GM18873 (cell line): ENCODE data around the gene CTNND2.

Experiments
- ATAC-seq: cut with Tn5 transposase; IDR thresholded peaks from one replicate; pipeline ENCODE4 v1.9.1; 2021; ENCODE audit warnings: mild to moderate bottlenecking, moderate library complexity, moderate number of reproducible peaks; ENCODE audit not compliant: unreplicated experiment, low FRiP score

CTNND2 gene

DNA sequence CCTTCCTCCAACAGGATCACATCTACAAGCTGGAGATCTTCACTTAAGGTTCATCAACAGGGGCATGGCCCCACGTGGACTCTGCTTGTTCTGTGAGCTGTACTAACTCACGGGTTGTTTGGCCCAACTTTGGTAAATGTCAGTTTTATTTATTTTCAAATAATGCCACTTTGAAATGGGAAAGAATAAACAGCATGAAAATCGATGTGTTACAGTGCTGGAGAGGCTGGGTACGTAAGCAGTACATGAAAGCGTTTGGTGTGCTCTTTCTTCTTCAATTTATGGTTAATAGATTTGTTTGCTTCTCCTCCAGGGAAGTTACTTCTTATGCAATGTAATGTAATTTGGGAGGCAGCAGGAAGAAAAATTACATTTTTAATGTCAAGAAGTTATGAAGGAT lies 753.3 kb downstream of the CTNND2 start:
- ATAC-seq = no peak

DNA sequence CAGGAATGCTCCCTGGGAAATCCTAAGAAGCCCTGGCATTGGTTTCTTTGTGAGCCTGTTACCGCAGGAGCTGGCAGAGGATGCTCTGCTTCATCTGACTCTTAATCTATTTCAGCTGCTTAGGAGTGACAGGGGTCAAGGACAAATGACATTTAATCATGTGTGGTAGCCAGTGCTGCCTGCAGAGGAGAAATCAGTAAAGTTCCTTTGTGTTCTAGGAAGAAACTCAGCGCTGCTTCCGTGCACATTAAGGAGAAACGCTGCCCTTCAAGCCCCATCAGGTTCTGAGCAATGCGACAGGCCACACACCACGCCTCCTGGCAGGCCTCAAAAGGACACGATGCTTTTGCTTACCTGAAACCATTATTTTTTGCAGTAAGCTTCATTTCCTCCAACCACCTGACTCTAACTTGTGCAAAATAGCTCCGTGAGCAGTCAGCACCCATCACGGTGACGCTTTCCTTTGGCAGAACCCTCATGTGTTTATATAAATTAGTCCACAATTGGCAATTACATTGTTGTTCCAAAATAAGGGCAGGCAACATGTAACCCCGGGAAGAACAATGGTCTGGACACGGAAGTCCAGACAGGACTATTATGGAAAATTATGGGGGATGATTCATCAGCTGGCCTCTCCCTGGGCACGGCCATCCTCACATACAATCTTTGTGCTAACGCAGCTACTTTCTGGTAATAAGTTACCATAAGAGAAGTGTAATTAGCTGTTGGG lies 755.3 kb downstream of the CTNND2 start:
- ATAC-seq = no peak

DNA sequence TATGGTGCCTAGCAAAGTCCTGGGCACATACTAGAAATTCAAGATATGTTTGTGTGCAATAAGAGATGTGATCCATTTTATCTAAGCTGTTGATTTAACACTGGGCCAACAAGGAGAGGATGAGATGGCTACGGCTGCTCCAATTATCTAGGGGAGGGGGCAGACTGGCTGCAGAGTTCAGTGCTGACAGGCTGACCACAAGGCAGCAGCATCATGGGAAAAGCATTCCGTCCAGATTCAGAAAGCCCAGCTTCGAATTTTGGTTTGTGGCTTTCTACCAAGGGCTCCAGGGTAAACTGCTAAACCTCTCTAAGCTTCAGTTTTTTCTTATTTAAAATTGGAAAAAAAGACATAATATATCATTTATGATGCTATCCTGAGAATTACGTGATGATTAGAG lies 758.1 kb downstream of the CTNND2 start:
- ATAC-seq = no peak

DNA sequence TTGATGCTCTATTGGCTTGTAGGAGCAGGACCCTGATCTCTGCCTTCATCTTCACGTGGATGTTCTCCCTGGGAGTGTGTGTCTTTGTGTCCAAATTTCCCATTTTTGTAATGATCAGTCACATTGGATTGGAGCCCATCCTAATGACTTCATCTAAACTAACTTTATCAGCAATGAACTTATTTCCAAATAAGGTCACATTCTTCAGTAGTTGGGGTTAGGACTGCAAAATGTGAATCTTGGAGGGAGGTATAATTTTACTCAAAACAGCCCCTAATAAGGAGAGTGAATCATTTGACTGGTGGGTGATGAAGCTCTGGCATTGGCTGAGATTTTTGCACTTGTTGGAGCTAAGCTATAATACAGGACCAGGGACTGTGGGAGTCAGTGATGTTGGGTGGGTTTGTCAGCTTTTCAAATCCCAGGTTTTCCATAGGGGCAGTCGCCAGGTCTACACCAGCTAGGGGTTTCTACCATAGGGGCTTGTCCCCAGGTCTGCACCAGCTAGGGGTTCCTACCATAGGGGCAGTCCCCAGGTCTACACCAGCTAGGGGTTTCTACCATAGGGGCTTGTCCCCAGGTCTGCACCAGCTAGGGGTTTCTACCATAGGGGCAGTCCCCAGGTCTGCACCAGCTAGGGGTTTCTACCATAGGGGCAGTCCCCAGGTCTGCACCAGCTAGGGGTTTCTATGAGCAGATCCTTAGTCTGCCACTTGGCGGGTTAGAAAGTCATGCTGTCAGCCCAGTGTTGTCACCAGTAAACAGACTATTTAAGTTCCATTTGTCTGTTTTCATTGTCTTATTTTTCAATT lies 760.6 kb downstream of the CTNND2 start:
- peak; percentile 42 for ATAC-seq

DNA sequence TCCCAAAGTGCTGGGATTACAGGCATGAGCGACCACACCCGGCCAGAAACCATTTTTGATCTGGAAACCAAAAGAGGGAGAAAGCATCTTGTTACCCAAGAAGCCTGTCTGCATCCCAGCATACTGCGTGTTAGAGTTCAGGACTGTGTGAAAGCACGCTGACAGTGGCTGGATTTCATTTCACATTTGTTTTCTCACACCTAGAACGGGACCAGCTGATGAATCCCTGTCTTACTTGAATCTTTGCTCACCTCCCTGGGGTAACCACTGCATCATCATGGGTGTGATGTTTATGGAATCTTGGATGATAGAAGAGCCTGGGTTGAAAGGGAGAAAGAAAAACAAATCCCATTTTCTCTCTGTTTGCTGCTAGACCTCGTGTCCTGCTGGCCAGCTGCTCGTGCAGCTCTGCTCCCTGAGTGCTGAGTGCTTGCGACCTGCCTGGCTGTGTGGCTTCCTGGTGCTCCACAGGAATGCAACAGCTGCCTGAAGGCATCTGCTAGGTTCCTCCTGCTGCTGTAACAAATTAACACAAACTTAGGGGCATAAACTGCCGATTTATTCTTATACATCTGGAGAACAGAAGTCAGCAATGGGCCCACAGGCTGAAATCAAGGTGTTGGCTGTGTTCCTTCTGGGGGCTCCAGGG lies 764.9 kb downstream of the CTNND2 start:
- ATAC-seq = no peak

DNA sequence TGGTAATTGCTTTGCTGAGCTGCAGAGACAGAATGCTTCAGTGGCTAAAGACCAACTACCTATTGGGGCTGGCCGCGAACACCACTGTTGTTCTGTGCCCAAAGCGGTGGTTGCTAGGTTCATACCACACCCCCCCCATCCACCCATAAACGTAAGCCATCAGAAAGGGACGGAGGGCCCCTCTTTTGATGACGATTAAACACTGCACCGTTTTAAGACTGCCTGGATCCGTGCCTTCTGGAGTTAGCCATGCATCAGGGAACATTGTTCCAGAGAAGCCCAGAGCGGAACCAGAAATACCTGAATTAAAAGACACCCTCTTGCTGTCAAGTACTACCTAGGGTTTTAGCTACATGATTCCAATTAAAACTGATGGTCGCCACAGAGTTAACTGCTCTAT lies 774.1 kb downstream of the CTNND2 start:
- ATAC-seq = no peak

DNA sequence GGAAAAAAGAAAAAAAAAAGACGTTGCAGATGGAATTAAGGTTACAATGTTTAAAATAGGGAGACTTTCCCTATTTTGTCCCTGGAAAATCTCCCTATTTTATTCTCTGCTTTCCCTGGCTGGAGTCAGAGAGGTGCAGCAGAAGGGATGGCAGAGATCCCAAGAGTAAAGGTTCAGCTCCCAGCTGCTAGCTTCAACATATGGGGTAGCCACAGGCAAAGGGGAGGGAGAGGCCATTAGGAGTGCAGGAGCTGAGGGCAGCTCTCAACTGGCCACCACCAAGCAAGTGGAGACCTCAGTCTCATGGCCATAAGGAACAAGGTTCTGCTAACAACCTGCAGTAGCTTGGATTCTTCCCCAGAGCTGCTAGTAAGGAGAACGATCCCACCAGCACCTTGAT lies 776.2 kb downstream of the CTNND2 start:
- no peak for ATAC-seq

DNA sequence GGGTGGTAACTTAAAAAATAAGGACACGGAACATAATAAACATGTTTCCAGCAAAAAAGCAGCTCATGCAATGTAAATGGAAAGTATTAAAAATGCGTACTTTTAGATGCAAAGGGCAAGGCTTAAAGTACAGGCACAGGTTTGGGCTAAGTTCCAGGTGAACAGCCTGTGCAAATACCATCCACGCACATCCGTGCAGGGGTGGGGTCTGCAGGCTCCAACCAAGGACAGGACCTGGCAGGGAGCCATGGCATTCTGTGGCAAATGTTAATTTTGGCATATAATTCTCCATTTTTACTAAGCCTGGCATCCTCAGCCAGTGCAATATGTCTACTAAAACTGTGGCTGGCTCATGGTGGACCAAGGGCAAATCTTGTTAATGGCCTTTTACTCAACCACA lies 777.4 kb downstream of the CTNND2 start:
- no peak for ATAC-seq

DNA sequence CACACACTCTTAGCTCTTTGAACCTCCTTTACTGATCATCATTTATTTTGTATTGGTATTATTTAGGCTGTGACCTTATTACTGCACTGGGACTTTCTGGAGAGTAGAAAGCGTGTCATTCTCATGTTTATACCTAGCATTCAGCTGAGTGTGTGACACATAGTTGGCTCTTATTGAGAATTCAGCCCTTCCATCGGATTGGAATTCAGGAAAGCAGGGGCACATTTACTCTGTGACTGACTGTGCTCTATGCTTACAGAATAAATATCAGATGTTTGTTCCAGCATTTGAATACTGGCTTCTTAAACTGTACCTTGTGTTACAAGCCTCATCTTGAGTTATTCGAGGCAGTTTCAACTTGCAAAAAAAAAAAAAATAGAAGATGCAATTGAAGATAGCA lies 782.4 kb downstream of the CTNND2 start:
- ATAC-seq = no peak

DNA sequence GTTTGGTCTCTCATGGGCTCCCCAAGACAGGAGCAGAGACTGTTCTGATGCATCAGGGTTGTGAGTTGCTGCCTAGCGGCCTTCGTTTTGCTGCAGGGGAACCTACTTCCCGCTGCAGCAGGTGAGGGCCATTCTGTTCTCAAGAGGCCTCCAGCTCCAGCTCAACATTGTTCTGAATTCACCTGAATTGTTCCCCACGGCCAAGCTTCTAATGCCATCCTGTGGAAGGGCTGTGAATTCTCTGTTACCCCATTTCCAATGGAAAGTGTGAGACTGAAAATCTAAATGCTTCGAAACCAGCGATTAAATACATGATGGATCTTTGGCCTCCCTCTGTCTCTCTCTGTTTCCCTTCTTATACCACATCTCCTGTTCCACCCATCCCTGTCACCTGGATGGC lies 794.1 kb downstream of the CTNND2 start:
- no peak for ATAC-seq

DNA sequence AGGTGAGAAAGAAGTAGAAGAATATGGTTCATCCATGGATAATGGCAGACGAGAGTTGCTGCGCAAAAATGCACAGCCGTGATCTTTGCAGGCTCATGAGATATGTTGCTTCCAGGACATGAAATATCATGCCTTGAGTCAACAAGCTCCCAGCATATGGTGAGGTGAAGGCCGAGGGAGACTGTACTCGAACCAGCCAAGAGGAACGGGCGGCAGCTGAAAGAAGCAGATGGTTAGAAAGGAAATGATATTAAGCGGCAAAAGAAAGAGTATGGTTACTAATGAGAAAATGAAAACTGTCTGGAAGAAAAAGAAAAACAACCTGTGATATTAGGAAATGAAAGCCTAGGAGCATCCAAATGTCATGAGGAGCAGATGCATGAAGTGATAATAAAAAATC lies 798.5 kb downstream of the CTNND2 start:
- ATAC-seq = no peak

DNA sequence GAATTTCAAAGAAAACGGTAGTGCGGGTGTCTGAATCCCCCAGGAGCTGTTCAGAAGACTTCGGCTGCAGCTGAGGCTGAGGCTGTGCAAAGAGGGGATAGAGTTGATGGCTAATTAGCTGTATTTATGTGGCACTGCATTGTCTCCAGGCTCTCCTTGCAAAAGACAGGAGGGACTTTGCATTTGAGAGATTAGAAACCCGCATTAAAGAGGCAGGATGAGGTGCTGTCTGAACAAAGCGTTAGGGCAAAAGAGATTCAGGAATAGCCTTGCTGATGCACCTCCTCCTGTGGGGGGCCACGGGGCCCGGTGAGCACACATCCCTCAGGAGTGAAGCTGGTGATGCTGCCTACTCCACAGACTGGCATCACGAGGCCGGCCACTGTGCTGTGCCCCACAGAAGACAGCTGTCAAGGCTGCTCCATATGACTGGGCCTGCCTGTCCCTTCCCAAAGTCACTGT lies 799.6 kb downstream of the CTNND2 start:
- ATAC-seq = no peak

DNA sequence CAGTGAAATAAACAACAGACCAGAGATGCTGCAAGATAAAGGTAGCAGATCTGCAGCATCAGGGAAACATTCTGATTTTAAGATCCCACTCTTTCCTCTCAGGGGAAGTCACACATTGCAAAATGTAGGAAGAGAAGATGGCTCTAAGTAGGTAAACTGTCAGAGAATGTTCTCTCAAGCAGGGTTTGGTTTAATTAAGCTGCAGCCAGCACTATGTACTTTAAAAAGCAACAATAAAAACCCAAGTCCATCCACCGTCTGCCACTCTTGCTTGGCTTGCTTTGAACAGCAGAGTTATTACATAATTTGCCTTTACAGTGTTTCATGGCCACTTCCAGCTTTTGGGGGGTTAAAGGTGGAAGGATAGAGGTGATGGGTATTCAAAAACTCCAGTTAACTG lies 800.0 kb downstream of the CTNND2 start:
- ATAC-seq = no peak

DNA sequence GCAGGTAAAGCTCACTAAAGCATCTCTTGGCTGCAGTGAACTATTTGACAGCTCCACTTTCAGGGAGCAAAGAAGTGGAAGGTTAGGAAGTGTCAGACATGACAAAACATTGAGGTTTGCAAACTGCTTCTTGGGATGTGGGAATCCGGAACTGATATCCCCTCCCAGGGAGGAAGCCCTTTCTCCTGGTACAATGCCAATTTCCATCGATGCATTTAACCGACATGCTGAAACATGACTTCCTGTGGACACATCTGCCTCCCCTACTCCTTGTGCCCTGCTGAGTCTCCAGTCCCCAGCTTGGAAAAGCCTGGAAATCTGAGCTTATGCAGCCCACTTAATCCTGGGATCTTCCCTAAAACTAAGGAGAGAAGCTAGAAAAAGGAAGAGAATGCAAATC lies 820.1 kb downstream of the CTNND2 start:
- no peak for ATAC-seq

DNA sequence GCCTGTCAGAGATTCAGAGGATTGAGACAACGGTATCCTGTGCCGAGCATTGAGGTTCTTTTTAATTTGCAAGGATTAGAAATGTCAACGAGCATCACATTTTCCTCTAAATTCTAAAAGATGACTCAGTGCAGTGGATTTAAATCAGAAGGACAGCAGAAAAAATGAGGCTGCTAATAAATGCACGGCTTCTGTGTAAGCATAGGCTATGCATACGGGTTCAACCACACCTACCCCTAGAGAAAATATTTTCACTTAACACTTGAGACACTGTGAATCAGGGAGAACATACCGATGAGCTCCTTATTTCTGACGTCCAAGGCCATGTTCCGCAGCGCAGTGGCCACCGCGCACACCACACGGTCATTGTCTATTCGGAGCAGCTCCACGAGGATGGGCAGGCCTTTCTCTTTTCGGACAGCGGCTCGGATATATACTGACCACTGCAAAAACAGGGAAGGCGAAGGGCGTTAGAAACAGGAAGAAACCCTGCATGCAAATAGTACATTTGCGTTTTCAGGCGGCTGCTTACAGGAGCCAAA lies 821.8 kb downstream of the CTNND2 start:
- no peak for ATAC-seq

DNA sequence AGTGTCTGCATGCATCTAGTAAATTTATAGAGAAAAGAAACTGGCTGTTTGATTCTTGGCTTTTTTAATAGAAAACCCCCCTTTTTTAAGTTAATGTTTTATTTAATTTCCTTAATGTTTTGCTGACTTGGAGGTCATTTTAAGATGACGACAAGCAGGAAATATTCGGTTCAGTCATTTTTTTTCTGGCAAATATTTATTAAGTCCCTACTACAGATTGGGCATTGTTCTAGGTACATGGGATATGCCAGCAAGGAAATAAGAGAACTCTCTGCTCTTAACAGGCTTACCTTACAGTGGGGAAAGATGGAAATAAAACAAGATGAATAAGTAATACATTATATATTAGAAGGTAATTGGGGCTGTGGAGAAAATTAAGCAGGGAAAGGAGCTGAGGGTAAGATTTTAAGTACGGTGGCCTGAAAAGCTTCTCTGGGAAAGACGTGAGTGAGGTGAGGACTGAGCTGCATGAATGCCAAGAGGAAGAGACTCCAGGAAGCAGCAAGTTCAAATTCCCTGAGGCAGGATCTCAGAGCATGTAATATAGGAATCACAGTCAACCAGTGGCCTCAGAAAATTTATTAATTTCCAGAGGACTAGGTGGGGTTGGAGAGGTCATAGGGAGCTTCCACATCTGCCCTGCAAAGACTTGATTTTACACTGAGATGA lies 827.2 kb downstream of the CTNND2 start:
- no peak for ATAC-seq

DNA sequence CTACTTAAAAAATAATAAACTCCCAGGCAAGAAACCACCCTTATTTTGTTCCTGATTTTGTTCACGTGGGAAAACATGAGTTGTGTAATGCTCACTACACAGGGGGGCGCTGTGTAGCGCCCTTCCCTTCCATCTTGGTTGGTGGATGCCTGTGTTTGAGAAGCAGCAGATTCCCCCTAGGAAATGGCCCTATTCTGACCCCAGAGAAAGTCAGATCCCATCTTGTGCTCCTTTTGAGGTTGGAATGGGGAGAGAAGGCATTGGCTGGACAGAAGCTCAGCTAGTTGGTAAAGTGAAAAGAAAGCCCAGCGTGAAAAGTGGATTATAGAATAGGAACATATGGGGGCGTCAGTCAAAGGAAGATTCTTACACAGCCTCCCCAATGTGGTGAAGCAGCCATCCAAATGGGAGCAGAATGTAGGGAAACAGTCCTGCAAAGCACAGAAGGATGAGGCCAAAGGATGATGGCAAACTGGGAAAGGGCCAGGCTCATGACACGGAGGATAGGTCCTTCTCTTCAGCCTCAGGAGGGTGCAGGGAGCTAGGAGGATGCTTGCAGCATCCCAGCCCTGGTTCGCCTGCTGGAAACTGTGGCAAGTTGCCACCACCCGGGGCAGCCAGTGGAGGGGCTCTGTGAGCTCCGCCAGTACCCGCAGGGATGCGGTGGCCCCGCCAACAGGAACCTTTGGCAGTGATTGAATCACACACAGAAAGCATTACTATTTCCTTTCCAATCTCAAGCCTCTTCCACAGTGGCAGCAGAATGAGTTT lies 829.0 kb downstream of the CTNND2 start:
- no peak for ATAC-seq

DNA sequence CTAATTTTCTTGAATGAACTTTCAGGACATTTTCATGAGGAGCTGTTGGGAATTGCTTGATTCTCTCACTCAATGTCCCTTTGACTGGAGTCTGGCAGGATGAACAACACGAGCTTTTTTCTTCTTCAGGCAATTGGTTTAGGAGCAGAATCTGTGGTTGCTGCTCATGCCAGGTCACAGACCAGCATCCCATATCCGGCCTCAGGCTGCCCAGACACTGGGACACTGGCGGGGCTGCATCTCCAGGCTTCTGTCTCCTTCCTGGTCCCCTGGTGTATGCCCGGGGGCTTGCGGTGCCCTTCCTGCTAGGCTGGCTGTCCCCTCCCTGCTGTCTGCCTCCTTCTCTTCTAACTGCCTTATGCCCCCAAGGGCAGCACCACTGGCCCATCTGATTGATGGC lies 831.7 kb downstream of the CTNND2 start:
- no peak for ATAC-seq

DNA sequence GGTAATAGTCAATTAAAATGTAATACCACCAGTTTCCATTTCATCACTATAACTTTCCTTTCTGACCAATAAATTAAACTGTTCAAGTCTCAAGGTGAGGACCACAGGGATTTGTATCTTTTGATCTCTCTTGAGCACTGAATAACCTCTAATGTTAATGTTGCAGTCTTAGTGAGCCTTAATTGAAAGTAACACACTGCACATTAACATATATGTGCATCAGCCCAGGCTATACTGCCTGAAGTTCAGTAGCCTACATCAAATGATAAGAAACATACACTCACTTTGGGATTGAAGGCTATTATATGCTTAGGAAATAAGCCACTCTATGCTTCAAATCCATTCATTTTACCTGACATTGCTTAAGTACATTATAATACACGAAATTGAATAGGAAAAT lies 832.2 kb downstream of the CTNND2 start:
- no peak for ATAC-seq

DNA sequence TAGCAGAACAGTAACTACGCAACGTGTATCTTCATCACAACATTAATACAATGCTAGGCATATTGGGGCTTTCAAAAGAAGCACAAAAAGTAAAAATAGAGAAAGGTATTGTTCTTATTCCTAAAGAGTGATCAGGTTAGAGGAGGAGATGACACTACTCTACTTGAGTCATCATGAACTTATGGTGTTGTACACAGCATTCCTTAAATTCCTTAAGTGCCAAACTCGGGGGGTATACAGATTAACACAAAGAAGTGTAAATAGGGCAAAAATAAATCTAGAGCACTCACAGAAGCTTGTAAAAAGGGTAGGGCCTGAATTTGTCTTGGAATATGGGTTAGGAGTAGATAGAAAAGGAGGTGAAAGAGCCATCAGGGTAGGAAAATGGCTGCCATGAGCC lies 835.2 kb downstream of the CTNND2 start:
- no peak for ATAC-seq
